ENCODE results near the gene IKZF2.

DNA sequence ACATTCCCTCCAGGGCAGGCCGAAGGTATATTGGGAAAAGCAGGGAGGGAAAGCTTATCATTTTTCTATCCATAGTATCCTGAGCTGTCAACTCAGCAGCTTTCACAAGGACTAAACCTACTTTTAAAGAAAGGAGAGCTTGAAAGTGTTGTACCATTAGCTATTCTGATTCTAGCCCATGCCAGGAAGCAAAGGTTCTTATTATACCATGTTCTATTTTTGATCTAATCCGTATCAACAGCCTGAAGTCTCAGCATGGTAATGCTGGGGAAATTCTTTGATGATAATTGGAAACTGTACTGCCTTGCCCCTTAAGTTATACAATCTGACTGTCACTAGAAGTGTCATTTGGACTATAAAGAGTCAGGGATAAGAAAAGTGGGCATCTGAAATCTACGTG is 193.3 kb downstream of the IKZF2 start:
- TF ChIP-seq, protein P1, sequence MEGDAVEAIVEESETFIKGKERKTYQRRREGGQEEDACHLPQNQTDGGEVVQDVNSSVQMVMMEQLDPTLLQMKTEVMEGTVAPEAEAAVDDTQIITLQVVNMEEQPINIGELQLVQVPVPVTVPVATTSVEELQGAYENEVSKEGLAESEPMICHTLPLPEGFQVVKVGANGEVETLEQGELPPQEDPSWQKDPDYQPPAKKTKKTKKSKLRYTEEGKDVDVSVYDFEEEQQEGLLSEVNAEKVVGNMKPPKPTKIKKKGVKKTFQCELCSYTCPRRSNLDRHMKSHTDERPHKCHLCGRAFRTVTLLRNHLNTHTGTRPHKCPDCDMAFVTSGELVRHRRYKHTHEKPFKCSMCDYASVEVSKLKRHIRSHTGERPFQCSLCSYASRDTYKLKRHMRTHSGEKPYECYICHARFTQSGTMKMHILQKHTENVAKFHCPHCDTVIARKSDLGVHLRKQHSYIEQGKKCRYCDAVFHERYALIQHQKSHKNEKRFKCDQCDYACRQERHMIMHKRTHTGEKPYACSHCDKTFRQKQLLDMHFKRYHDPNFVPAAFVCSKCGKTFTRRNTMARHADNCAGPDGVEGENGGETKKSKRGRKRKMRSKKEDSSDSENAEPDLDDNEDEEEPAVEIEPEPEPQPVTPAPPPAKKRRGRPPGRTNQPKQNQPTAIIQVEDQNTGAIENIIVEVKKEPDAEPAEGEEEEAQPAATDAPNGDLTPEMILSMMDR (IDR thresholded peaks at IDR 0.05; ENCODE audit: extremely low read depth in 1 of 2, insufficient read depth in 1 of 2, low read depth in 1 of 2, low read length in 2 of 2): no peak
- TF ChIP-seq POLR2AphosphoS5 (IDR thresholded peaks at IDR 0.05; ENCODE audit: insufficient read depth, low read depth, low read length): no peak
- TF ChIP-seq EZH2 (IDR thresholded peaks at IDR 0.05; ENCODE audit: borderline replicate concordance, low read depth, low read length, severe bottlenecking): no peak
- TF ChIP-seq POLR2A (IDR thresholded peaks at IDR 0.05; ENCODE audit: low read depth, low read length): no peak
- TF ChIP-seq, protein P2, sequence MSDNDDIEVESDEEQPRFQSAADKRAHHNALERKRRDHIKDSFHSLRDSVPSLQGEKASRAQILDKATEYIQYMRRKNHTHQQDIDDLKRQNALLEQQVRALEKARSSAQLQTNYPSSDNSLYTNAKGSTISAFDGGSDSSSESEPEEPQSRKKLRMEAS (IDR thresholded peaks at IDR 0.05; ENCODE audit: insufficient read depth, insufficient read length): no peak
- no peak for TF ChIP-seq GATA2 (IDR thresholded peaks at IDR 0.05; ENCODE audit: insufficient read depth, insufficient read length, low read depth, low read length)
- TF ChIP-seq MYC (IDR thresholded peaks at IDR 0.05; ENCODE audit: low read depth, low read length): no peak
- no peak for TF ChIP-seq JUN (IDR thresholded peaks at IDR 0.05; ENCODE audit: borderline replicate concordance, insufficient read depth, insufficient read length, low read depth)

All from endothelial cell of umbilical vein (primary cell).